HG03108 (cell line): ENCODE results near the gene PTDSS2.
"Not testable (repeated sequence)": the region's sequence is repeated elsewhere in the genome, so short reads cannot be mapped to it uniquely, and the experiment has no call there.

Experiments used
- ATAC-seq: cut with Tn5 transposase; IDR thresholded peaks from one replicate; pipeline ENCODE4 v1.9.1; 2021; ENCODE audit warnings: moderate library complexity; ENCODE audit not compliant: unreplicated experiment

PTDSS2 gene

GRCh38 chr11:429931-430456 is 20.1 kb upstream of the PTDSS2 start:
- no peak for ATAC-seq

GRCh38 chr11:431921-432320 is 18.2 kb upstream of the PTDSS2 start:
- ATAC-seq, result no peak

GRCh38 chr11:432501-433100 is 17.5 kb upstream of the PTDSS2 start:
- ATAC-seq, result no peak

GRCh38 chr11:433111-433510 is 17.0 kb upstream of the PTDSS2 start:
- ATAC-seq, result no peak

GRCh38 chr11:433641-434040 is 16.4 kb upstream of the PTDSS2 start:
- ATAC-seq, result no peak

- no peak for ATAC-seq
Measured at GRCh38 chr11:434496-434895, 15.6 kb upstream of the PTDSS2 start.

- not testable (repeated sequence) for ATAC-seq
Measured at GRCh38 chr11:434999-435740, 14.9 kb upstream of the PTDSS2 start.

- no peak for ATAC-seq
Measured at GRCh38 chr11:437228-437870, 12.7 kb upstream of the PTDSS2 start.

GRCh38 chr11:438101-438844 is 11.8 kb upstream of the PTDSS2 start:
- ATAC-seq, result no peak

- no peak for ATAC-seq
Measured at GRCh38 chr11:439315-440064, 10.6 kb upstream of the PTDSS2 start.

- no peak for ATAC-seq
Measured at GRCh38 chr11:440065-441042, 9.7 kb upstream of the PTDSS2 start.

GRCh38 chr11:441043-441417 is 9.0 kb upstream of the PTDSS2 start:
- ATAC-seq, result no peak

GRCh38 chr11:441418-442274 is 8.4 kb upstream of the PTDSS2 start, which contains the start of gene ANO9:
Gene ANO9, minus strand, starts transcription at chr11:442011. Its CDS starts 85 bp downstream, at chr11:441926.
- peak; percentile 70 for ATAC-seq

GRCh38 chr11:442611-443081 is 7.4 kb upstream of the PTDSS2 start:
- no peak for ATAC-seq

- ATAC-seq, result no peak
Measured at GRCh38 chr11:443542-444199, 6.4 kb upstream of the PTDSS2 start.

GRCh38 chr11:444396-445144 is 5.5 kb upstream of the PTDSS2 start:
- no peak for ATAC-seq
